HCT116 (cell line): Measurements from ENCODE around the gene MED12. TPM values are rescaled to one million over a fixed set of nuclear protein-coding genes. Genes with fewer than 3 reads are reported as not detected.

ENCODE experiments used
- ATAC-seq: fragments of 200-7000 bp; cut with Tn5 transposase; 2 replicates; pipeline ENCODE4 v1.9.1; 2020; ENCODE audit warnings: mild to moderate bottlenecking, moderate library complexity
- BruUV-seq: library from RNA; stranded (reverse); fragments of 400-500 nt; replicated peaks from 2 replicates; lab custom pipeline; 2021; lab: Mats Ljungman, UMichigan
- CTCF ChIA-PET: fragments of 300-600 bp; sonication (Branson Sonifier 250); formaldehyde crosslinking; loops from one replicate; lab custom pipeline; 2021; ENCODE audit warnings: antibody characterized with exemption; lab: Charles Lee
- POLR2A ChIA-PET: fragments of 300-600, 350-600 bp; sonication (Branson Sonifier 250); formaldehyde crosslinking; loops from one replicate; lab custom pipeline; 2021; ENCODE audit warnings: antibody characterized with exemption; lab: Charles Lee
- RAD21 ChIA-PET, 2 experiments: fragments of 300-600 bp; sonication (Branson Sonifier 250); formaldehyde crosslinking; loops; one replicate each; lab custom pipeline; 2023; ENCODE audit warnings: low total read pairs in 2 of 2; ENCODE audit not compliant: uncharacterized antibody in 2 of 2, unreplicated experiment in 2 of 2, low non-redundant PET in 1 of 2; lab: Charles Lee
- DNase-seq: peaks from one replicate; pipeline ENCODE4 v3.0.0-alpha.2; 2010; ENCODE audit warnings: low read depth, low spot score
- H2AFZ ChIP-seq: fragments of 200-600 bp; shearing (Covaris generic), sonication (generic); 2 replicates; pipeline ENCODE4 v1.6.1; 2017; ENCODE audit warnings: low read depth, mixed run types, mixed read lengths, antibody characterized with exemption, low read length; ENCODE audit not compliant: poor library complexity, severe bottlenecking
- H3K27ac ChIP-seq: 2 replicates; pipeline ENCODE4 v1.5.1; 2012; ENCODE audit warnings: low read depth, low read length
- H3K27me3 ChIP-seq: fragments of 200-600 bp; sonication (generic); 2 replicates; pipeline ENCODE4 v1.6.1; 2016; ENCODE audit warnings: mixed run types, low read length, mixed read lengths; ENCODE audit not compliant: insufficient read depth
- H3K36me3 ChIP-seq, 2 experiments: fragments of 200-500 bp in 1 of 2; fragments of 200-600 bp in 1 of 2; sonication (Bioruptor generic) in 1 of 2; sonication (generic) in 1 of 2; 2 replicates each; pipeline versions ENCODE4 v1.5.1 to v1.6.1; 2014 to 2016; ENCODE audit warnings: low read length in 2 of 2, inconsistent platforms in 1 of 2, mixed read lengths in 1 of 2, mixed run types in 1 of 2; ENCODE audit not compliant: insufficient read depth in 2 of 2, control insufficient read depth in 1 of 2
- H3K4me1 ChIP-seq, 2 experiments: fragments of 200-600 bp in 1 of 2; sonication (generic) in 1 of 2; 2 replicates each; pipeline versions ENCODE4 v1.5.1 to v1.6.1; 2012 to 2017; ENCODE audit warnings: low read length in 2 of 2, inconsistent platforms in 1 of 2, mild to moderate bottlenecking in 1 of 2, mixed read lengths in 1 of 2, mixed run types in 1 of 2, moderate library complexity in 1 of 2; ENCODE audit not compliant: insufficient read depth in 2 of 2, control insufficient read depth in 1 of 2
- H3K4me2 ChIP-seq: fragments of 200-600 bp; sonication (generic); 2 replicates; pipeline ENCODE4 v1.6.1; 2017; ENCODE audit warnings: mixed run types, low read length, mixed read lengths
- H3K4me3 ChIP-seq, 2 experiments: fragments of 200-600 bp in 1 of 2; sonication (generic) in 1 of 2; replicated peaks in 1 of 2; 2 replicates each; pipeline ENCODE4 v1.5.1; 2011 to 2016; ENCODE audit warnings: low read length in 2 of 2, control low read depth in 1 of 2, low read depth in 1 of 2, mild to moderate bottlenecking in 1 of 2, mixed read lengths in 1 of 2, mixed run types in 1 of 2
- H3K79me2 ChIP-seq: fragments of 200-600 bp; sonication (generic); 2 replicates; pipeline ENCODE4 v1.6.1; 2017; ENCODE audit warnings: mild to moderate bottlenecking, mixed run types, low read length, moderate library complexity, mixed read lengths; ENCODE audit not compliant: insufficient read depth
- H3K9ac ChIP-seq: fragments of 200-600 bp; sonication (generic); 2 replicates; pipeline ENCODE4 v1.6.1; 2016; ENCODE audit warnings: low read length, mixed read lengths
- H3K9me2 ChIP-seq: fragments of 200-600 bp; sonication (generic), shearing (Covaris generic); 2 replicates; pipeline ENCODE4 v1.6.1; 2017; ENCODE audit warnings: mixed run types, mild to moderate bottlenecking, moderate library complexity; ENCODE audit not compliant: insufficient read depth
- H3K9me3 ChIP-seq, 2 experiments: fragments of 200-500 bp in 1 of 2; fragments of 200-600 bp in 1 of 2; sonication (Bioruptor generic) in 1 of 2; sonication (generic) in 1 of 2; 2 replicates each; pipeline ENCODE4 v1.6.1; 2014 to 2017; ENCODE audit warnings: low read length in 2 of 2, mixed read lengths in 2 of 2, inconsistent platforms in 1 of 2, low read depth in 1 of 2, mild to moderate bottlenecking in 1 of 2, mixed run types in 1 of 2, moderate library complexity in 1 of 2; ENCODE audit not compliant: control insufficient read depth in 1 of 2, insufficient read depth in 1 of 2
- H4K20me1 ChIP-seq: fragments of 200-600 bp; sonication (generic), shearing (Covaris generic); 2 replicates; pipeline ENCODE4 v1.6.1; 2017; ENCODE audit warnings: mixed run types, mild to moderate bottlenecking, moderate library complexity; ENCODE audit not compliant: insufficient read depth
- CEBPB ChIP-seq: IDR thresholded peaks from 2 replicates; pipeline ENCODE4 v1.6.1; 2012; ENCODE audit warnings: low read depth
- ELF1 ChIP-seq: IDR thresholded peaks from 2 replicates; pipeline ENCODE4 v1.6.1; 2012; ENCODE audit warnings: low read depth, borderline replicate concordance
- EZH2phosphoT487 ChIP-seq: fragments of 200-600 bp; IDR thresholded peaks from 2 replicates; pipeline ENCODE4 v1.6.1; 2018; ENCODE audit warnings: antibody characterized with exemption, borderline replicate concordance
- RAD21 ChIP-seq: IDR thresholded peaks from 2 replicates; pipeline ENCODE4 v1.6.1; 2012; ENCODE audit warnings: low read depth, mild to moderate bottlenecking
- SIN3A ChIP-seq: IDR thresholded peaks from 2 replicates; pipeline ENCODE4 v1.6.1; 2012; ENCODE audit warnings: low read depth
- ZBTB33 ChIP-seq: IDR thresholded peaks from 2 replicates; pipeline ENCODE4 v1.6.1; 2011; ENCODE audit warnings: mild to moderate bottlenecking, low read length, moderate library complexity; ENCODE audit not compliant: insufficient replicate concordance; ENCODE audit errors: extremely low read depth
- ZNF274 ChIP-seq: fragments of 200-500 bp; sonication (Bioruptor generic); IDR thresholded peaks from 2 replicates; pipeline ENCODE4 v1.6.1; 2014; ENCODE audit warnings: mild to moderate bottlenecking, low read depth, low read length, inconsistent platforms
- intact Hi-C: fragments of 100-400 bp; cut with micrococcal nuclease; formaldehyde crosslinking; loops from 2 replicates; pipeline ENCODE4 v1.10.0; 2022
- total RNA-seq: library from RNA; stranded (reverse); gene quantifications from one replicate; pipeline ENCODE4 v1.2.1, GENCODE V29; 2021; ENCODE audit not compliant: unreplicated experiment

The MED12 gene
- total RNA-seq, 1 experiment from 2014 or later: 32.8 TPM

GRCh38 chrX:71184803-71185495 is 66.6 kb downstream of the MED12 start:
- intact Hi-C loops: no loop called here
- Histone ChIP-seq H3K4me1 (peaks cover 3 to 18% of the 10 kb centered on the region in 2 experiments; a peak in 3 of 4 replicates), H3K79me2 (no peaks in the 10 kb centered on the region), H3K9ac (no peak overlapping the region), H3K27ac (no peak overlapping the region), H3K27me3 (no peaks in the 10 kb centered on the region), H4K20me1 (no peaks in the 10 kb centered on the region), H3K9me3 (no peaks in the 10 kb centered on the region), H3K36me3 (no peaks in the 10 kb centered on the region), H3K4me2 (no peak overlapping the region), H2AFZ (no peak overlapping the region), H3K4me3 (no peak overlapping the region), H3K9me2 (no peaks in the 10 kb centered on the region)
- no peak for TF ChIP-seq SIN3A
- TF ChIP-seq ELF1: no peak
- TF ChIP-seq CEBPB: no peak
- no peak for TF ChIP-seq EZH2phosphoT487
- no TSS peak for BruUV-seq
- ATAC-seq (no peak), DNase-seq (no peak)
- RAD21 ChIA-PET: interaction anchor here in 1 of 2 experiments (0.5 kb wide), 1 partner anchor 105 kb away, joined by 3 read pairs; no protein-coding TSS in a partner anchor
- POLR2A ChIA-PET: no interaction called here
- CTCF ChIA-PET: no interaction called here

GRCh38 chrX:71191248-71191647 is 72.9 kb downstream of the MED12 start:
- ChIA-PET POLR2A (no interaction called here), RAD21 (no interaction called here)
- DNase-seq: no peak

More at GRCh38 chrX:71191248-71191647, 72.9 kb downstream of the MED12 start:
- Histone ChIP-seq H4K20me1 (no peaks in the 10 kb centered on the region), H3K4me3 (no peak overlapping the region), H3K36me3 (no peaks in the 10 kb centered on the region), H3K27ac (no peak overlapping the region), H3K9me2 (no peaks in the 10 kb centered on the region), H3K4me2 (no peak overlapping the region), H3K9me3 (no peaks in the 10 kb centered on the region), H3K4me1 (peaks cover 0 to 3% of the 10 kb centered on the region in 2 experiments; a peak in 1 of 4 replicates), H3K9ac (no peak overlapping the region), H3K79me2 (no peaks in the 10 kb centered on the region), H2AFZ (no peak overlapping the region), H3K27me3 (no peaks in the 10 kb centered on the region)
- no TSS peak for BruUV-seq
- ATAC-seq: no peak
- TF ChIP-seq ZBTB33 (no peak), RAD21 (no peak), ZNF274 (no peak), ELF1 (no peak)
- intact Hi-C loops: no loop called here
- CTCF ChIA-PET: no interaction called here

Other genes with a start within 250 kb of the MED12 start
- 0.10 TPM for gene TEX11, start 209.9 kb upstream of the MED12 start, total RNA-seq
- not detected for gene SLC7A3, start 187.5 kb upstream of the MED12 start, total RNA-seq
- 43.7 TPM for gene SNX12, start 50.3 kb upstream of the MED12 start, total RNA-seq
- gene FOXO4, start 22.7 kb upstream of the MED12 start, total RNA-seq: 14.7 TPM
- gene CXorf65, start 11.9 kb upstream of the MED12 start, total RNA-seq: not detected
- 0.64 TPM for gene IL2RG, start 7.0 kb upstream of the MED12 start, total RNA-seq
- gene NLGN3, start 26.2 kb downstream of the MED12 start, total RNA-seq: 1.4 TPM
- not detected for gene GJB1, start 104.6 kb downstream of the MED12 start, total RNA-seq
- gene ZMYM3, start 135.5 kb downstream of the MED12 start, total RNA-seq: 32.9 TPM
- gene NONO, start 165.0 kb downstream of the MED12 start, total RNA-seq: 523 TPM
- gene ITGB1BP2, start 183.2 kb downstream of the MED12 start, total RNA-seq: 3.5 TPM
- gene TAF1, start 247.8 kb downstream of the MED12 start, total RNA-seq: 27.7 TPM